Measurements from ENCODE around the gene FAM167B.
"Not testable (repeated sequence)": the region's sequence is repeated elsewhere in the genome, so short reads cannot be mapped to it uniquely, and the experiment has no call there.

The FAM167B gene

DNA sequence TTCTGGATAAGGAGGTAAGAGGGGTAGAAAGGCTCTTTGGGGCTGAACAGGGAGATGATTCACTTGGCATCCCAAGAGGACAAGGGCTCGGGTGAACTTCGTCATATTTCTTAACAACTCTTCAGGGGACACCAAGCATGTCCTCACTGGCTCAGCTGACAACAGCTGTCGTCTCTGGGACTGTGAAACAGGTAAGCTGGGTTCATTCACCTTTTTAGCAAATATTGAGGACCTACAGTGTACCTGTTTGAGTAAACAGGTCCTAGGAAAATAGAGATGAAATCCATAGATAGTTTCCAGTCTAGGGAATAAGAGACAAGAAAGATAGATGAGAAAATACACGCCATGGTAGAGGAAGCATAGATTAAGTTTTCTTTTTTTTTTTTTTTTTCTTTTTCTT lies 22.7 kb upstream of the FAM167B start:
- no peak for DNase-seq

DNA sequence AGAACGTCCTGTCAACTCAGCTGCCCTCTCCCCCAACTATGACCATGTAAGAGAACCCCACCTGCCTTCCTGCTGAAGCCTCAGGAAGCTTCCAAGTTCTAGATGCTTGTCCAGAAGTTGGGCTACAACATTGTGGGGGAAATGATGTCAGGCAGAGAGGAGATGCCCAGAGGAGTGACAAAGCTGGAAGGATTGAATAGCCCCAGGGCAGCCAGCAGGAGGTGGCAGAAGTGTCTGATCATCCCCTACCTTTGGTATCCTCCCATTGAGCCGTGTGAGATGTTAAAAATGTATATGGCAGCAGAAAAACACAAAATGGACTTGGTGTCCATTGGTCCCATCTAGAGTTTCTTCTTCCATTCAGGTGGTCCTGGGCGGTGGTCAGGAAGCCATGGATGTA lies 18.3 kb upstream of the FAM167B start:
- no peak for DNase-seq

DNA sequence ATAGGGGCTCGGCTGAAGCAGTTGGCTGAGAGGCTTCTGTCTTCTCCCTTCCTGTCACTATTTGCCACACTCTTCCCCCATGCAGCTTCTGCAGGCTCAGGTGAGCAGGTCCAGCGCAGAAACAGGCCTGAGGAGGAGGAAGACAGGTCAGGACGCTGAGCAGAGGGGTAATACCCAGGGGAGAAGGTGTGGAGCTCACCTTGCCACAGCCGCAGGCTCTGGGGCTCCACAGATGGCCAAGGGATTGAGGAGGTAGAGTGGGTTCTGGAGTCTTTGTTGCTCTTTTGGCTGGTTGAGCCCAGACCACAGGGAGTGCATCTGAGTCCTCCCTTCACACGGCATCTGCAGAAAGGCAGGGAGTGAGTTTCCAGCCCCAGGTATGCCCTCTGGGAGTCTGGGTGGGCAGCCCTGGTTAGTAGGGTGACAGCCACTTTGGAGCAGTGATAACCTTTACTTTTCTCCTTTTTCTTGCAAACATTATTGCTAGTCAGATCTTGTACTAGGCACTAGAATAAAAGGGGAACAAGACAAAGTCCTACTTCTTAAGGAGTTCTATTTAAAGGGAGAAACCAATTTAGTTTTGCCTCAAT lies 15.1 kb upstream of the FAM167B start:
- no peak for DNase-seq

DNA sequence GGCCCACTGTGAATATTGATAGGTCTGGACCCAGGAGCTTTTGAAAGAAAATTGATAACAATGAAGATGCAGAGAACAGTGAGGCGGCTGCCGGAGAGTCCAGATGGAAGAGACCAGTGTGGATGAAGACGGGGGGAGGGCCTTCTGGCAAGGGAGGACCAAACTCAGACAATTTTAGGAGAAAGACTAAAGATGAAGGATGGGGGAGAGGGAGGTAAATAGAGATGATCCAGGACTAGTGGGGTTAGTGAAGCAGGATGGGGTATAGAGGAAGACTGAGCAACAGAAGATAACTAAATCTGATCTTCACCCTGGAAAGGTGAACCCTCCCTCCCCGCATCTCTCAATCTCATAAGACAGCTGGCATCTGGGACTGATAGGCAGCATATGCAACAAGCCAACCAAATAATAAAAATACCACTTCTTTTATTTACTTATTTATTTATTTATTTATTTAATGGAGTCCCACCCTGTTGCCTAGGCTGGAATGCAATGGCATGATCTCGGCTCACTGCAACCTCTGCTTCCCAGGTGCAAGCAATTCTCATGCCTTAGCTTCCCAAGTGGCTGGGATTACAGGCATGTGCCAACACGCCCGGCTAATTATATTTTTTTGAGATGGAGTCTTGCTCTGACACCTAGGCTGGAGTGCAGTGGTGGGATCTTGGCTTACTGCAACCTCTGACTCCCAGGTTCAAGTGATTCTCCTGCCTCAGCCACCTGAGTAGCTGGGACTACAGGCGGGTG lies 14.3 kb upstream of the FAM167B start:
- DNase-seq: no peak

GRCh38 chr1:32234792-32235191 lies 12.2 kb upstream of the FAM167B start:
- no peak for DNase-seq

DNA sequence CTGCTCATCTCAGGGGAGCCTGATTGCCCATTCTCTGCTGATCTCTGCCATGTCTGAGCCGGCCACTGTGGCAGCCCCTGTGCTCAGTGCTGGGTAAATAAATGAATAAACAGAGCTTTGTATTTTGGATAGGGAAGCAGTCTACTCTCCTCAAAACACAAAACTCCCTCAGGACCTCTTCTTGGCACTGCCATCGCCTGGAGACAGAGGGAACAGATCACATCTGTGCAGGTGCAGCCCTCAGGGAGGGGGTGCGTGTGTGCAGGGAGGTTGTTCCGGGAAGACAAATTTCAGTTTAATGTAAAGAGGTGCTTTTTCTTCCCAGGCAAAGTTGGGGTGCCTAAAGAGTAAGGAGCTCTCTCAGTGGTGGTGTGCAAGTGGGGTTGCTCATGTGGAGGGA lies 7.7 kb upstream of the FAM167B start:
- DNase-seq: no peak

- DNase-seq: no peak
Measured at GRCh38 chr1:32239790-32240139, 7.3 kb upstream of the FAM167B start.

DNA sequence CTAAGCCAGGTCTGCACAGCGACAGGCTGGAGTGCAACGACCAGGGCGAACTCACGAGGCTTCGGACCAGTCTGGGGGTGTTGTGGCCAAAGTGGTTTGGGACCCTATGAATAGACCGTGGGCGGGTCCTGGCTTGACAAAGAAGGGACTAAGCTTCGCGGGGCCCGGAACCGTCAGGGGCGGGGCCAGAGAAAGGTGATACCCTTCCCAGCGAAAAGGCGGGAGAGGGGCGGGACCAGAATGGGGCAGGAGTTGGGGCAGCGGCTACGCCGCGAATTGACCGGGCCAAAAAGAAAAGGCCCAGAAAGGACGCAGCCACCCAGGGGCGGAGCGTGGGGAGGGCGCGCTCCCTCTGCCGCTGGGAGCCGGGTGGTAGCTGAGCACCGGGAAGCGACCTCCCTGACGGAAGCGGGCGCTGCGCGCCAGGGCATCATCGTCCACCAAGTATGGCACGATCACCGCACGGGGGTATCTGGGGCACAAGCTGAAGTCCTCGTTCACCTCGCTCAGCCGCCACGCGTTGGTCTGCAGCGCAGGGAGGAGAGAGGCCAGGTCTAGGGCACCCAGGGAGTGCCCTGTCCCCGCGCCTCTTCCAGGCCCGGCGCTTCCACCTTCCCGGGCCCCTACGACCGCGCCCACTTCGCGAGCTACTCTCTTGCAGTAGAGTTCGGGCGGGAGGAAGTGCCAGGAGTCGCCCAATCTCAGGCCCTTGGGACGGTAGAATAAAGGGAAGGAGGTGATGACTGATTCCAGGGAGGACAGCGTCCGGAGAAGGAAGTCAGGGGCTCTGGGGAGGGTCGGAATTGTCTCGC lies 6.7 kb upstream of the FAM167B start:
- peak; percentile 56 to 68 for DNase-seq

DNA sequence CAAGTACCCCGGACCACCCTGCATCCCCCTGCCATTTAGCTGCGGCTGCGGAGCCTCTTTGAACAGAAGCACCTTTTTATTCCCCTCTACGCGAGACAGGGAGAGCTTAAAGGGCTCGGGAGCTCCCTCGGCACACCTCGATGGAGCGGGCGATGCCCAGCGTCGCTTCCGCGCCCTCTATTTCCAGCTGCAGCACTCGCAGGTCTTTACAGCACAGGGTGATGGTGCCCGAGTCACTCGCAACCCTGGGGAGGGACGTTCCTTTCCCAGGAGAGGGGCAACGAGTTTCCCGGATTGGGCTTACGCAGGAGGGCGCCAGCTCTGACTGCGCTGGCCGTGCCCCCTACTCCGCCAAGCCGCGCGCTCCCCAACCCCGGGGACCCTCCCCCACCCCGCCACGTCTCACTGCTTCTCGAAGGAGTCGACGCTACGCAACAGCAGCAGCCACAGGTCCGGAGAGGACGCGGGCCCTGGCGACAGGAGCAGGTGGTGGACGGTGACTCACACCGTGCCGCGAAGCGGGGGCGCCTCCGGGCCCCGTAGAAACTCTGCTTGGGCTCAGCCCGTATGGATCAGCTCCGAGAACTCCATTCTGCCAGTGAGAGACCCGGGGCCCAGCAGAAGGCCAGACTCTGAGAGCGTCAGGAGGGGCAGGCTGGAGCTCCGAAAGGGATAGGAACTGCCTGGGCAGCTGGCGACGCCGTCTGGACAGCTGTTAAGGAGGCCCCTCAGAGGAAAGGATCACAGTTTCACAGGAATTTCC lies 5.8 kb upstream of the FAM167B start:
- peak; percentile 44 to 54 for DNase-seq

GRCh38 chr1:32242341-32242851 lies 4.6 kb upstream of the FAM167B start:
- DNase-seq: no peak

GRCh38 chr1:32247452-32247851 lies 430 bp downstream of the FAM167B start:
- DNase-seq: no peak

DNA sequence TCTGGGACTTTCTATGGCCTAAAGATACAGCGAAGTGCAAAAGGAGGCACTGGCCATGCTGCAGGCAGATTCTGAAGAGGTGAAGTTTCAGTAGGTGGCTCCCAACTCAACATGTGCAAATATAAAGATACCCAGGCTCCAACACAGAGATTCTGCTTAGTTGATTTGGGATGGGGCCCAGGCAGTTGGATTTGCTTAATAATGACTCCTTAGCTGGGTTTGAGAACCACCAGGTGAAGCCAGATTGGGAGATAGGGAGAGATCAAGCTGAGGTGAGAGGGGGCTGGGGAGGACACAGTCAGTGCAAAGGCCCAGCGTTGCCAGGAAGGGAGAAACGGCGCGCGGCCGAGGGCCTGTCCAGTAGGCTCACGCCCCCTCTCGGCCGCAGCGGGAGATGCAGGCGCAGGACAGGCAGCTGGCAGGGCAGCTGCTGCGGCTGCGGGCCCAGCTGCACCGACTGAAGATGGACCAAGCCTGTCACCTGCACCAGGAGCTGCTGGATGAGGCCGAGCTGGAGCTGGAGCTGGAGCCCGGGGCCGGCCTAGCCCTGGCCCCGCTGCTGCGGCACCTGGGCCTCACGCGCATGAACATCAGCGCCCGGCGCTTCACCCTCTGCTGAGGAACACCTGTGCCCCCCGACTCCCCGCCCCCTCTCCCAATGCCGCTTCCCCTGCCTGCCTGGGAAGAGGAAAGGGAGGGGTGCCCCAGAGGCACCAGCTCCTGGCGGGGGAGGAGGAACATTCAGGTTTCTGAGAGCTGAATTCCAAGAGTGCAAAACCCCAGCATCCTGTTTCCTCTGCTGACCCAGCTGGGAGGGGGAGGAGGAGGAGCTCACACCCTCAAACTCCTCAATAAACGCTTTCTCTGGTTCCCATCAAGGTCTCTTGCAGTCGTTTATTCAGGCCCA lies 1.2 kb downstream of the FAM167B start:
- DNase-seq: peak; percentile 90 to 93

- DNase-seq: peak; percentile 82 to 86
Measured at GRCh38 chr1:32249831-32250525, 3.0 kb downstream of the FAM167B start.

GRCh38 chr1:32250893-32251716 lies 4.1 kb downstream of the FAM167B start, which contains the start of gene LCK:
TSS of gene LCK (plus strand) at chr1:32251265. CDS start at chr1:32274330, 23,065 bp downstream.
- peak; percentile 80 to 82 for DNase-seq

GRCh38 chr1:32255072-32256071 lies 8.3 kb downstream of the FAM167B start:
- DNase-seq: no peak

DNA sequence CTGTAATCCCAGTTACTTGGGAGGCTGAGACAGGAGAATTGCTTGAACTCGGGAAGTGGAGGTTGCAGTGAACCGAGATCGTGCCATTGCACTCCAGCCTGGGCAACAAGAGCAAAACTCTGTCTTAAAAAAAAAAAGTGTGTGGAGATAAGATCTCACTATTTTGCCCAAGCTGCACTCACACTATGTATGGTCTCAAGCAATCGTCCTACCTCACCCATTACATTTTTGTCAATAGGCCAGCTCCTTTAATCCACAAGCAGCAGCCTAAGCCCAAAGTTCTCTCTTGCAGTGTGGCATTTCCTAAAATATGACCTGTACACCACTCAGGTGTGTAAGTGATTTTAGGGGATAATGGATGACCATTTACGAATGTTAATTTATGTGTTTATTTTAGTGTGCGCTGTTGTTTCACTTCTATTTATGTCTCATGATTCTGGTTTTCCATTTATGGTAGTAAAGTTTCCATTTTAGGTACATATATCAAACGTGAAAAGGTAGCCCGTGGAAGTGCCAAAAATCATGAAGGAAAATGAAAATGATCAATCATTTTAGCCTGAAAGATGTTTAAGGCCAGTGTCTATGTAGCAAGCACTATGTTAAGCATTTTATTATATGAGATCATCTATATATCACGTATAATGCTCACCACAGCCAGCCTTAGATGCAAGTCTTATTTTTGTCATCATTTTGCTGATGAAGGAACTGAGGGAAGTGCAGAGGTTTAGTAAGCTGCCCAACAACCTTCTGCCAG lies 9.6 kb downstream of the FAM167B start:
- DNase-seq: no peak

DNA sequence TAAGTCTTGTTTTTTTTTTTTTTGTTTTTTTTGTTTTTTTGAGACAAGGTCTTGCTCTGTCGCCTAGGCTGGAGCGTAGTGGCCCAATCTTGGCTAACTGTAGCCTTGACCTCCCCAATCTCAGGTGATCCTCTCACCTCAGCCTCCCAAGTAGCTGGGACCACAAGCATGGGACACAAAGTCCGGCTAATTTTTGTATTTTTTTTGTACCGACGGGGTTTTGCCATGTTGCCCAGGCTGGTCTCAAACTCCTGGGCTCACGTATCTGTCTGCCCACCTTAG lies 10.1 kb downstream of the FAM167B start:
- DNase-seq: no peak

GRCh38 chr1:32263236-32263593 lies 16.2 kb downstream of the FAM167B start:
- not testable (repeated sequence) for DNase-seq
